Adrenal gland (tissue), 12 donors: ENCODE data around the gene MOCS3. TPM values are rescaled to one million over a fixed set of nuclear protein-coding genes. Genes with fewer than 3 reads are reported as not detected.

Experiments used
- DNase-seq, 7 donors: peaks; one replicate each; pipeline ENCODE4 v3.0.0-alpha.2; 2019 to 2020
- H3K27ac ChIP-seq, 5 donors: fragments of 200-600 bp; sonication (generic) in 4 of 5; 1 replicate in 3 of 5; 2 replicates in 2 of 5; pipeline versions ENCODE4 v1.5.1 to v1.8.0; 2016 to 2020; ENCODE audit warnings: mild to moderate bottlenecking in 1 of 5
- H3K27me3 ChIP-seq: fragments of 200-600 bp; 2 replicates; pipeline ENCODE4 v1.8.0; 2021
- H3K36me3 ChIP-seq, 2 donors: fragments of 200-600 bp; replicated peaks in 1 of 2; 1 replicate in 1 of 2; 2 replicates in 1 of 2; pipeline versions ENCODE4 v1.5.1 to v1.8.0; 2018 to 2022
- H3K4me1 ChIP-seq, 2 donors: fragments of 200-600 bp; replicated peaks in 1 of 2; 1 replicate in 1 of 2; 2 replicates in 1 of 2; pipeline versions ENCODE4 v1.5.1 to v1.8.0; 2018 to 2021
- H3K4me3 ChIP-seq, 4 donors: fragments of 200-600 bp; sonication (generic) in 3 of 4; one replicate each; pipeline ENCODE4 v1.5.1; 2016 to 2018
- H3K9me3 ChIP-seq, 3 donors: fragments of 200-600 bp; sonication (generic) in 1 of 3; replicated peaks in 1 of 3; 1 replicate in 2 of 3; 2 replicates in 1 of 3; pipeline versions ENCODE4 v1.5.1 to v1.8.0; 2016 to 2021
- CTCF ChIP-seq, 6 experiments: fragments of 450-650 bp in 4 of 6; fragments of 200-600 bp in 2 of 6; sonication (generic) in 1 of 6; IDR thresholded peaks; 1 replicate in 5 of 6; 2 replicates in 1 of 6; pipeline versions ENCODE4 v1.5.1 to v1.8.0; 2016 to 2021; ENCODE audit warnings: antibody characterized with exemption in 6 of 6, mild to moderate bottlenecking in 2 of 6, moderate library complexity in 1 of 6
- POLR2A ChIP-seq, 2 donors: fragments of 450-650 bp; IDR thresholded peaks; one replicate each; pipeline ENCODE4 v1.6.1; 2017; ENCODE audit warnings: antibody characterized with exemption in 2 of 2, mild to moderate bottlenecking in 2 of 2, moderate library complexity in 1 of 2
- WGBS, 4 donors: extraction: QIAGEN DNeasy Blood & Tissue Kit in 2 of 4; methylation state at CpG; one replicate each; pipeline versions ENCODE4 v1.1.5 to v1.1.7; 2013 to 2017; 5-methylcytosine and 5-hydroxymethylcytosine counted together
- intact Hi-C, 2 donors: fragments of 100-400 bp; cut with DNase I; formaldehyde crosslinking; loops; one replicate each; pipeline versions ENCODE4 v1.14.1 to v1.15.0; 2022 to 2023
- polyA plus RNA-seq, 3 donors: library from polyadenylated mRNA; stranded (reverse); fragments of 200-250 nt in 2 of 3; fragments of 350-450 nt in 1 of 3; fragmentation: Illumina TruSeq in 1 of 3; extraction: RNeasy Lipid Tissue Mini Kit (QIAGEN cat#74804) in 1 of 3; gene quantifications; one replicate each; pipeline ENCODE4 v1.2.3, GENCODE V29; 2013 to 2014
- total RNA-seq, 9 donors: library from RNA; depleted of rRNA in 4 of 9; stranded (reverse); fragments of >200 nt in 4 of 9; fragments of 120-200 nt in 1 of 9; fragmentation: NEBNext Ultra II Directional in 1 of 9; extraction: Animal tissue kit (Norgen Biotek cat#: 25700) in 1 of 9; gene quantifications; one replicate each; pipeline versions ENCODE4 v1.1.0 to v1.2.4, GENCODE V29; 2013 to 2023
- donor health status: healthy with polysubstance abuse.
- donor health status: Bipolar disorder and iron deficiency.
- donor health status: DM: yes; HTN: yes; CAD: no.
- donor health status: DM: no; HTN: no; CAD: no.
- donor health status: DM: no; HTN: no; CAD: no.
- donor health status: DM: yes; HTN: yes; CAD: no.

Gene MOCS3
- total and polyA plus RNA-seq, 12 donors: 1.0 to 7.5 (median 5.7) TPM

GRCh38 chr20:50911716-50912115 is 46.9 kb upstream of the MOCS3 start:
- WGBS, 4 donors: 25 to 60% (median 39%) methylated on average over 1 of the region's 1 CpG
- Histone ChIP-seq H3K4me1 (peaks cover 35 to 49% of the 10 kb centered on the region in 2 donors), H3K27me3 (no peaks in the 10 kb centered on the region), H3K4me3 (no peak overlapping the region), H3K9me3 (no peaks in the 10 kb centered on the region), H3K27ac (peak overlapping the region in 1 of 5 donors; percentile 21), H3K36me3 (no peaks in the 10 kb centered on the region)
- DNase-seq: no peak
- intact Hi-C loops: no loop called here
- TF ChIP-seq POLR2A (IDR thresholded peaks at IDR 0.05) (no peak), CTCF (IDR thresholded peaks at IDR 0.05) (no peak)

- 65 to 85% (median 70%) methylated on average over 2 of the region's 2 CpGs for WGBS, 4 donors
- intact Hi-C loops: no loop called here
- H3K27ac ChIP-seq: no peak overlapping the region
Measured at GRCh38 chr20:50913690-50914375, 44.8 kb upstream of the MOCS3 start.

GRCh38 chr20:50915424-50915823 is 43.2 kb upstream of the MOCS3 start:
- TF ChIP-seq POLR2A (IDR thresholded peaks at IDR 0.05): no peak
- no peak overlapping the region for H3K4me3 ChIP-seq
- H3K4me1 ChIP-seq: peaks cover 49 to 85% of the 10 kb centered on the region in 2 donors
- no peak for DNase-seq
- H3K36me3 ChIP-seq: no peaks in the 10 kb centered on the region
- H3K9me3 ChIP-seq: no peaks in the 10 kb centered on the region
- H3K27me3 ChIP-seq: no peaks in the 10 kb centered on the region
- 33 to 41% (median 39%) methylated on average over 3 of the region's 3 CpGs for WGBS, 4 donors
- H3K27ac ChIP-seq: peak overlapping the region in 1 of 5 donors; percentile 36
- intact Hi-C loops: no loop called here

More at GRCh38 chr20:50913690-50914375, 44.8 kb upstream of the MOCS3 start:
- Histone ChIP-seq H3K36me3 (no peaks in the 10 kb centered on the region), H3K27me3 (no peaks in the 10 kb centered on the region), H3K4me3 (no peak overlapping the region), H3K4me1 (peaks cover 48 to 70% of the 10 kb centered on the region in 2 donors), H3K9me3 (no peaks in the 10 kb centered on the region)
- no peak for DNase-seq
- no peak for TF ChIP-seq POLR2A (IDR thresholded peaks at IDR 0.05)
- no peak for TF ChIP-seq CTCF (IDR thresholded peaks at IDR 0.05)

GRCh38 chr20:50916257-50916656 is 42.4 kb upstream of the MOCS3 start:
- Histone ChIP-seq H3K27ac (peak overlapping the region in 3 of 5 donors; percentile 3 to 36 (median 4)), H3K9me3 (no peaks in the 10 kb centered on the region)
- 61 to 63% (median 63%) methylated on average over 5 of the region's 5 CpGs for WGBS, 4 donors

More at GRCh38 chr20:50916257-50916656, 42.4 kb upstream of the MOCS3 start:
- intact Hi-C loops: no loop called here
- H3K36me3 ChIP-seq: no peaks in the 10 kb centered on the region
- H3K4me3 ChIP-seq: no peak overlapping the region
- H3K27me3 ChIP-seq: no peaks in the 10 kb centered on the region
- no peak for DNase-seq
- H3K4me1 ChIP-seq: peaks cover 44 to 86% of the 10 kb centered on the region in 2 donors
- TF ChIP-seq CTCF (IDR thresholded peaks at IDR 0.05) (no peak), POLR2A (IDR thresholded peaks at IDR 0.05) (no peak)
